Measurements from ENCODE around the gene KNL1. TPM values are rescaled to one million over a fixed set of nuclear protein-coding genes. Genes with fewer than 3 reads are reported as not detected.

KNL1 gene
- total and polyA plus RNA-seq, 2 of the 8 experiments (the other 6 are each of a cell fraction or from before 2014, with no cell fraction given), result 4.4 to 22.5 TPM

DNA sequence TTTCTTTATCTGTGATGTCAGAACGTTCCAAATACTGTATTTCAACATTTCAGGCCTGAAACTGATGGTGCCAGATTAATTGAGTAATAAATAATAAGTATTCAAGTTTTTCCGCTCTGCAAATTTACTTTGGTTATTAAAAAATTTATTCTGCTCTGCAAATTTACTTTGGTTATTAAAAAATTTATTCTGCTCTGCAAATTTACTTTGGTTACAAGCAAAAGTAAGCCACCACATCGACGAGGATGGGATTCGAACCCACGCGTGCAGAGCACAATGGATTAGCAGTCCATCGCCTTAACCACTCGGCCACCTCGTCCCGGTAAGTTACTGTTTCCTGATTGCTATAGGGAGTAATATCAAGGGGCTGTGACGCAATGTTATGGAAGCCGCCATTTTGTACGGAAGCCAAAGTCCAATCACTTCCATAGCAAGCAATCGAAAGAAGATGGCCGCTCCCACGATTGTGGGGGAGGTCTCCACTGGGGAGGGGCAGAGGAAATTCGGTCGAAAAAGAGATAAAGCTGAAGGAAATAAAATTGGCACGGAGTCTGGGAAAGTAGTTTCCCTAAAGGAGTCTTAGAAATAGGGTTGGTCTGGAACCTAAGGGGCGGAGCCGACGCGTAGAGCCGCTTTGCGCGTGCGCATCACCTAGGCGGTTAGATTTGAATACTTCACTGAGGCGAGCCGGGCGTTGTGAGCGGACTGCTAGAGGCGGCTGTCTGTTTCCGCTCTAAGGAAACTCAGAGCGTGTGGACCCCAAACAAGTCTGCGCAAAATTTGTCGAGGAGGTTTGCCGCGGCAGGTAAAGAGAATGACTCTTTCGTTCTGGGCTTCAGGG is at the start of gene KNL1 (continued):
- TF ChIP-seq TEAD4 (IDR thresholded peaks at IDR 0.05; ENCODE audit: low read depth, low read length), result peak; percentile 95
- TF ChIP-seq SIN3A (conservative IDR thresholded peaks at IDR 0.05 in 1 of 2, IDR thresholded peaks at IDR 0.05 in 1 of 2; ENCODE audit: low read depth in 1 of 2, low read length in 2 of 2), result peak in 1 of 2 experiments; percentile 83; a peak in 1 of 4 replicates
- peak; percentile 99 for TF ChIP-seq TBP (IDR thresholded peaks at IDR 0.05; ENCODE audit: low read depth, low read length)
- TF ChIP-seq KDM5A (IDR thresholded peaks at IDR 0.05; ENCODE audit: low read length), result no peak
- no peak for TF ChIP-seq EZH2 (IDR thresholded peaks at IDR 0.05; ENCODE audit: low read depth, low read length, severe bottlenecking)
- TF ChIP-seq EGR1 (IDR thresholded peaks at IDR 0.05; ENCODE audit: borderline replicate concordance, low read depth, low read length), result peak; percentile 63
- TF ChIP-seq SP4 (IDR thresholded peaks at IDR 0.05; ENCODE audit: low read length), result peak; percentile 28; the same call in 1 of the 2 replicates
- TF ChIP-seq SIX5 (IDR thresholded peaks at IDR 0.05; ENCODE audit: low read depth, low read length), result 0 out of 2 replicates have a peak, but pooled peaks have one; percentile 9
- peak; percentile 73 to 90 for TF ChIP-seq POLR2A (IDR thresholded peaks at IDR 0.05; ENCODE audit: control extremely low read depth in 1 of 2, low read depth in 2 of 2, low read length in 2 of 2)
- peak; percentile 90 for TF ChIP-seq CREB1 (IDR thresholded peaks at IDR 0.05)
- TF ChIP-seq, protein P1, sequence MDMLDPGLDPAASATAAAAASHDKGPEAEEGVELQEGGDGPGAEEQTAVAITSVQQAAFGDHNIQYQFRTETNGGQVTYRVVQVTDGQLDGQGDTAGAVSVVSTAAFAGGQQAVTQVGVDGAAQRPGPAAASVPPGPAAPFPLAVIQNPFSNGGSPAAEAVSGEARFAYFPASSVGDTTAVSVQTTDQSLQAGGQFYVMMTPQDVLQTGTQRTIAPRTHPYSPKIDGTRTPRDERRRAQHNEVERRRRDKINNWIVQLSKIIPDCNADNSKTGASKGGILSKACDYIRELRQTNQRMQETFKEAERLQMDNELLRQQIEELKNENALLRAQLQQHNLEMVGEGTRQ (IDR thresholded peaks at IDR 0.05; ENCODE audit: low read length), result no peak
- TF ChIP-seq BCL11A (IDR thresholded peaks at IDR 0.05; ENCODE audit: low read depth in 2 of 2, low read length in 2 of 2), result no peak
- TF ChIP-seq, protein P2, sequence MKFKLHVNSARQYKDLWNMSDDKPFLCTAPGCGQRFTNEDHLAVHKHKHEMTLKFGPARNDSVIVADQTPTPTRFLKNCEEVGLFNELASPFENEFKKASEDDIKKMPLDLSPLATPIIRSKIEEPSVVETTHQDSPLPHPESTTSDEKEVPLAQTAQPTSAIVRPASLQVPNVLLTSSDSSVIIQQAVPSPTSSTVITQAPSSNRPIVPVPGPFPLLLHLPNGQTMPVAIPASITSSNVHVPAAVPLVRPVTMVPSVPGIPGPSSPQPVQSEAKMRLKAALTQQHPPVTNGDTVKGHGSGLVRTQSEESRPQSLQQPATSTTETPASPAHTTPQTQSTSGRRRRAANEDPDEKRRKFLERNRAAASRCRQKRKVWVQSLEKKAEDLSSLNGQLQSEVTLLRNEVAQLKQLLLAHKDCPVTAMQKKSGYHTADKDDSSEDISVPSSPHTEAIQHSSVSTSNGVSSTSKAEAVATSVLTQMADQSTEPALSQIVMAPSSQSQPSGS (IDR thresholded peaks at IDR 0.05; ENCODE audit: low read length), result peak; percentile 99
- TF ChIP-seq TCF12 (IDR thresholded peaks at IDR 0.05; ENCODE audit: low read depth, low read length), result 0 out of 2 replicates have a peak, but pooled peaks have one; percentile 10
- peak; percentile 99 for TF ChIP-seq YY1 (IDR thresholded peaks at IDR 0.05; ENCODE audit: low read depth, low read length)
- TF ChIP-seq PHF8 (conservative IDR thresholded peaks at IDR 0.05; ENCODE audit: low read depth, low read length), result peak; percentile 74
- peak; percentile 35; the same call in 1 of the 2 replicates for TF ChIP-seq BRCA1 (IDR thresholded peaks at IDR 0.05; ENCODE audit: low read depth, low read length)
- TF ChIP-seq KDM4A (IDR thresholded peaks at IDR 0.05; ENCODE audit: low read depth, low read length, severe bottlenecking), result no peak
- TF ChIP-seq NANOG (IDR thresholded peaks at IDR 0.05; ENCODE audit: insufficient read depth, low read depth, low read length, poor library complexity, severe bottlenecking), result no peak
- TF ChIP-seq JUND (IDR thresholded peaks at IDR 0.05; ENCODE audit: low read length), result peak; percentile 83
- TF ChIP-seq CHD2 (IDR thresholded peaks at IDR 0.05; ENCODE audit: low read length), result no peak
- peak; percentile 50 for TF ChIP-seq POLR2AphosphoS5 (IDR thresholded peaks at IDR 0.05; ENCODE audit: low read depth, low read length)

Measured in H1 (cell line).